GM12878 (cell line): ENCODE measurements around the gene NUDT7. TPM values are rescaled to one million over a fixed set of nuclear protein-coding genes. Genes with fewer than 3 reads are reported as not detected.

Source experiments
- ATAC-seq: fragments of 200-7000 bp; cut with Tn5 transposase; 3 replicates; pipeline ENCODE4 v1.9.1; 2020; ENCODE audit warnings: mild to moderate bottlenecking, moderate library complexity
- BruUV-seq: library from RNA; stranded (reverse); fragments of 400-500 nt; replicated peaks from 2 replicates; lab custom pipeline; 2021; lab: Mats Ljungman, UMichigan
- CTCF ChIA-PET: fragments of 300-600 bp; sonication (Branson Sonifier 250); formaldehyde crosslinking; extraction: SDS; loops from one replicate; lab custom pipeline; 2021; ENCODE audit warnings: inconsistent platforms; lab: Yijun Ruan, JAX
- POLR2A ChIA-PET: fragments of 350-600 bp; formaldehyde crosslinking; extraction: SDS; loops from one replicate; lab custom pipeline; 2021; ENCODE audit warnings: inconsistent platforms; lab: Charles Lee
- RAD21 ChIA-PET: fragments of 300-600 bp; sonication (Branson Sonifier 250); formaldehyde crosslinking; loops from one replicate; lab custom pipeline; 2023; ENCODE audit warnings: antibody characterized with exemption; ENCODE audit not compliant: unreplicated experiment; lab: Charles Lee
- SMC1A ChIA-PET: fragments of 300-600 bp; sonication (Branson Sonifier 250); formaldehyde crosslinking; loops from one replicate; lab custom pipeline; 2023; ENCODE audit not compliant: unreplicated experiment, uncharacterized antibody; lab: Charles Lee
- DNase-seq: peaks from one replicate; pipeline ENCODE4 v3.0.0-alpha.2; 2011; ENCODE audit warnings: low read depth, low spot score
- FAIRE-seq: peaks from 3 replicates; lab custom pipeline; 2011; peaks lifted over from hg19 to GRCh38; lab: Jason Lieb, UNC
- H2AFZ ChIP-seq: 2 replicates; pipeline ENCODE4 v1.6.0; 2011; ENCODE audit warnings: low read depth, low read length, control low read depth; ENCODE audit not compliant: control insufficient read depth
- H3K27ac ChIP-seq: 2 replicates; pipeline ENCODE4 v1.5.1; 2011; ENCODE audit warnings: control low read depth; ENCODE audit not compliant: control insufficient read depth, insufficient read depth
- H3K27me3 ChIP-seq, 2 experiments: replicated peaks in 1 of 2; 2 replicates each; pipeline versions ENCODE4 v1.6.0 to v1.6.1; 2011; ENCODE audit warnings: low read length in 1 of 2; ENCODE audit not compliant: control insufficient read depth in 2 of 2, insufficient read depth in 2 of 2
- H3K36me3 ChIP-seq, 2 experiments: 2 replicates each; pipeline ENCODE4 v1.5.1; 2011; ENCODE audit warnings: low read length in 1 of 2; ENCODE audit not compliant: control insufficient read depth in 2 of 2, insufficient read depth in 2 of 2
- H3K4me1 ChIP-seq: 2 replicates; pipeline ENCODE4 v1.6.1; 2011; ENCODE audit warnings: mild to moderate bottlenecking, low read length, moderate library complexity, mixed read lengths; ENCODE audit not compliant: control insufficient read depth, insufficient read depth
- H3K4me2 ChIP-seq: 2 replicates; pipeline ENCODE4 v1.6.0; 2011; ENCODE audit warnings: control low read depth; ENCODE audit not compliant: control insufficient read depth, insufficient read depth
- H3K4me3 ChIP-seq: fragments of 200-600 bp; sonication (generic); 2 replicates; pipeline ENCODE4 v1.5.1; 2016
- H3K79me2 ChIP-seq: 2 replicates; pipeline ENCODE4 v1.6.0; 2011; ENCODE audit warnings: low read length; ENCODE audit not compliant: control insufficient read depth, insufficient read depth
- H3K9ac ChIP-seq: 2 replicates; pipeline ENCODE4 v1.8.0; 2011; ENCODE audit warnings: low read length, control low read depth, mixed read lengths; ENCODE audit not compliant: control insufficient read depth, insufficient read depth
- H3K9me3 ChIP-seq: replicated peaks from 3 replicates; pipeline ENCODE4 v1.5.1; 2011; ENCODE audit warnings: mild to moderate bottlenecking, low read length; ENCODE audit not compliant: control insufficient read depth, insufficient read depth
- H4K20me1 ChIP-seq: 2 replicates; pipeline ENCODE4 v1.6.0; 2011; ENCODE audit not compliant: control insufficient read depth, insufficient read depth
- BCL11A ChIP-seq: IDR thresholded peaks from 2 replicates; pipeline ENCODE4 v1.6.1; 2011; ENCODE audit warnings: low read depth, low read length
- BRCA1 ChIP-seq: IDR thresholded peaks from 2 replicates; pipeline ENCODE4 v1.6.1; 2011; ENCODE audit warnings: low read depth, low read length, improper control_type of control experiment
- E4F1 ChIP-seq: fragments of 450-650 bp; IDR thresholded peaks from 2 replicates; pipeline ENCODE4 v1.6.1; 2018; ENCODE audit warnings: borderline replicate concordance, mild to moderate bottlenecking; ENCODE audit not compliant: partially characterized antibody
- EP300 ChIP-seq, 2 experiments: fragments of 150-350 bp in 1 of 2; IDR thresholded peaks; 2 replicates each; pipeline ENCODE4 v1.6.1; 2011 to 2012; ENCODE audit warnings: low read depth in 2 of 2, low read length in 2 of 2, borderline replicate concordance in 1 of 2, improper control_type of control experiment in 1 of 2, inconsistent platforms in 1 of 2; ENCODE audit not compliant: control insufficient read depth in 1 of 2
- MEF2B ChIP-seq: fragments of 450-650 bp; IDR thresholded peaks from 2 replicates; pipeline ENCODE4 v1.6.1; 2018; ENCODE audit warnings: mild to moderate bottlenecking, moderate library complexity; ENCODE audit not compliant: partially characterized antibody, poor library complexity, severe bottlenecking
- NR2C2 ChIP-seq: IDR thresholded peaks from 2 replicates; pipeline ENCODE4 v1.6.1; 2011; ENCODE audit warnings: borderline replicate concordance, low read depth; ENCODE audit not compliant: control insufficient read depth, insufficient read length
- RELB ChIP-seq: fragments of 450-650 bp; IDR thresholded peaks from 2 replicates; pipeline ENCODE4 v1.6.1; 2017; ENCODE audit warnings: low read depth, mild to moderate bottlenecking, moderate library complexity
- STAT1 ChIP-seq: fragments of 450-650 bp; conservative IDR thresholded peaks from 2 replicates; pipeline ENCODE4 v1.6.1; 2014; ENCODE audit warnings: antibody characterized with exemption, mild to moderate bottlenecking
- ZBTB33 ChIP-seq: fragments of 450-650 bp; IDR thresholded peaks from 2 replicates; pipeline ENCODE4 v1.6.1; 2017; ENCODE audit warnings: mild to moderate bottlenecking
- WGBS: methylation state at CpG from one replicate; pipeline ENCODE4 v1.1.6; 2016; ENCODE audit warnings: low lambda C conversion rate; ENCODE audit not compliant: insufficient replicate concordance, insufficient coverage; ENCODE audit errors: missing lambda C conversion rate; 5-methylcytosine and 5-hydroxymethylcytosine counted together
- in situ Hi-C: fragments of 300-500 bp; cut with MboI; formaldehyde crosslinking; loops from 9 replicates; pipeline ENCODE4 v1.14.3; 2018; ENCODE audit warnings: mixed read lengths
- intact Hi-C: fragments of 100-400 bp; cut with micrococcal nuclease; formaldehyde crosslinking; loops from one replicate; pipeline ENCODE4 v1.14.2; 2022; ENCODE audit not compliant: unreplicated experiment
- polyA plus RNA-seq, 11 experiments: library from polyadenylated mRNA; depleted of rRNA in 4 of 11; unstranded in 6 of 11; stranded (reverse) in 5 of 11; fragments of >200 nt; fragmentation: Nextera tagmentation in 4 of 11; fragmentation: Illumina TruSeq in 1 of 11; extraction: Ambion mirVana in 4 of 11; extraction: Trizol in 1 of 11; gene quantifications; 1 replicate in 1 of 11; 2 replicates in 10 of 11; pipeline versions ENCODE4 v1.2.1 to v1.2.3, GENCODE V29; 2011 to 2016; ENCODE audit warnings: inconsistent platforms in 2 of 11, missing spikeins in 2 of 11, low read depth in 1 of 11
- total RNA-seq, 4 experiments: library from RNA; depleted of rRNA in 3 of 4; stranded (reverse); fragments of >200 nt in 3 of 4; fragmentation: Illumina TruSeq in 1 of 4; extraction: Trizol in 1 of 4; gene quantifications; 2 replicates each; pipeline versions ENCODE4 v1.2.1 to v1.2.3, GENCODE V29; 2013 to 2021

Gene NUDT7
- total and polyA plus RNA-seq, 10 of the 15 experiments (the other 5 are each of a cell fraction or from before 2014, with no cell fraction given) = 2.8 to 14.3 (median 5.2) TPM

DNA sequence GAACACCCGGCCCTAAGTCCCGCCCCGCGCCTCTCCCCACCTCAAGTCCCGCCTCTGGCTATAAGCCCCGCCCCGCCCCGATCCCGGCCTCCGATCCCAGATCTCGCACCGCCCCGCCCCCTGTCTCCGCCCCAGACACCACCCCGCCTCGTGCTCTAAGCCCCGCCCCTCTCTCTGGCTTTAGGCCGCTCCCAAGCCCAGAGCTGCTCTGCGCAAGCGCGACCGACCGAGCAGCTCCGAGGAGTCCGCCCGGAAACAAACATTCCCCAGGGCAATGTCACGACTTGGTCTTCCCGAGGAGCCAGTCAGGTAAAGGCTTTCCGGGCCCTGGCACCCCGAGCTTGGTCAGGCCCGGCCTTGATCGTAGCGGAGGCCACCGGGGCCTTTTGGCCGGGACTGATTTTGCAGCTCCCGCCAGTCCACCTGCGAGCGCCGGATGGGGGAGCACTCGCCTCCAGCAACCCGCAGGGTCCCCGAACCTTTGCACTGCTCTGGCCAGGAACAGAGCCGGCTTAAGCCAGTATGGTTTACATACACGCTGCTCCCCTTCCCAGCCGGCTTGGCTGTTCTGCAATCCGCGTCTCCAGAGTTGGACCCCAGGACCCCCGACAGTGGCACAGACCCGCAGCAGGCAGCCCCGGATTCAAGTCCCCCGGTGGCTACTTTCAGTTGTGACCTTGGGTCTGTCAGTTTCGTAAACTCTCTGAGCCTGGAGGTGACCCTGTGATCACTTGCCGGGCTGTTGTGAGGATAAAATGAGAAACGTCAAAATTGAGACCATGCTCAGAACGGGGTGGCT is at the start of gene NUDT7 (continued):
- TF ChIP-seq E4F1 (no peak), EP300 (IDR thresholded peaks at IDR 0.05; ENCODE audit: borderline replicate concordance in 1 of 2, control insufficient read depth in 1 of 2, low read depth in 2 of 2, low read length in 2 of 2) (no peak), BCL11A (no peak)

GRCh38 chr16:77674888-77675287 is 47.4 kb upstream of the NUDT7 start:
- H3K27ac ChIP-seq = no peak overlapping the region
- H3K9me3 ChIP-seq = no peaks in the 10 kb centered on the region
- no peak overlapping the region for H3K4me2 ChIP-seq
- H2AFZ ChIP-seq = no peak overlapping the region
- SMC1A ChIA-PET = interaction anchor here (0.8 to 1.4 kb wide), 3 partner anchors 9 to 328 kb away, joined by 3 to 5 read pairs (median 4); no protein-coding TSS in a partner anchor
- no peak overlapping the region for H3K9ac ChIP-seq
- BruUV-seq = no TSS peak
- FAIRE-seq (no peak), ATAC-seq (no peak), DNase-seq (no peak)
- no peaks in the 10 kb centered on the region for H3K79me2 ChIP-seq
- H3K4me1 ChIP-seq = no peaks in the 10 kb centered on the region
- RAD21 ChIA-PET = interaction anchor here (1.1 kb wide), 1 partner anchor 428 kb away, joined by 3 read pairs; no protein-coding TSS in a partner anchor
- POLR2A ChIA-PET = interaction anchor here (0.6 kb wide), 1 partner anchor 373 kb away, joined by 4 read pairs; no protein-coding TSS in a partner anchor
- no peaks in the 10 kb centered on the region for H3K36me3 ChIP-seq
- no peaks in the 10 kb centered on the region for H4K20me1 ChIP-seq
- no peak for TF ChIP-seq MEF2B
- no peak for TF ChIP-seq STAT1
- TF ChIP-seq RELB = no peak
- TF ChIP-seq ZBTB33 = no peak
- TF ChIP-seq NR2C2 = no peak
- TF ChIP-seq BRCA1 = no peak
- H3K4me3 ChIP-seq = no peak overlapping the region
- H3K27me3 ChIP-seq = no peaks in the 10 kb centered on the region
- CTCF ChIA-PET = interaction anchor here (0.6 to 4.2 kb wide), 6 partner anchors 260 to 327 kb away, joined by 3 to 41 read pairs (median 6); no protein-coding TSS in a partner anchor
- 44% methylated on average over 4 of the region's 4 CpGs for WGBS
- in situ Hi-C loops (loop anchor here (5.0 kb wide), 2 partner anchors 297 to 327 kb away; no protein-coding TSS in a partner anchor), intact Hi-C loops (loop anchor here (1.0 to 10.0 kb wide), 6 partner anchors 107 to 560 kb away; partner anchors contain the start of gene WWOX)
